B cell (primary cell): ENCODE measurements around the gene DIABLO.

ENCODE experiments used
- EZH2 ChIP-seq: IDR thresholded peaks from 2 replicates; pipeline ENCODE4 v1.6.1; 2012; ENCODE audit warnings: borderline replicate concordance, low read depth, mild to moderate bottlenecking, moderate library complexity, low read length; ENCODE audit not compliant: insufficient read depth, poor library complexity, severe bottlenecking
- TF ChIP-seq, protein P1 (sequence below): fragments of 200-600 bp; IDR thresholded peaks from one replicate; pipeline ENCODE4 v1.8.0; 2022; ENCODE audit warnings: antibody characterized with exemption, mild to moderate bottlenecking

DNA sequence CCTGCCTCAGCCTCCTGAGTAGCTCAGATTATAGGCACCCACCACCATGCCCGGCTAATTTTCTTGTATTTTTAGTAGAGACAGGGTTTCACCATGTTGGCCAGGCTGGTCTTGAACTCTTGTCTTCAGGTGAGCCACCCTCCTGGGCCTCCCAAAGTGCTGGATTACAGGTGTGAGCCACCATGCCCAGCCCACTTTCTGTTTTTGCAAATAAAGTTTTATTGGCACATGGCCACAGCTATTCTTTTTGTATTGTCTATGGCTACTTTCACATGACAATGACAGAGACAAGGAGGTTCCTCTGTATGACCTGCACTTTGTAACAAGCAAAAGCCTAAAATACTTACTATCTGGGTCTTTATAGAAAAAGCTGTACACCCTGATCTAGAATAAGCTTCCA lies 19.7 kb upstream of the DIABLO start:
- TF ChIP-seq, protein P1, sequence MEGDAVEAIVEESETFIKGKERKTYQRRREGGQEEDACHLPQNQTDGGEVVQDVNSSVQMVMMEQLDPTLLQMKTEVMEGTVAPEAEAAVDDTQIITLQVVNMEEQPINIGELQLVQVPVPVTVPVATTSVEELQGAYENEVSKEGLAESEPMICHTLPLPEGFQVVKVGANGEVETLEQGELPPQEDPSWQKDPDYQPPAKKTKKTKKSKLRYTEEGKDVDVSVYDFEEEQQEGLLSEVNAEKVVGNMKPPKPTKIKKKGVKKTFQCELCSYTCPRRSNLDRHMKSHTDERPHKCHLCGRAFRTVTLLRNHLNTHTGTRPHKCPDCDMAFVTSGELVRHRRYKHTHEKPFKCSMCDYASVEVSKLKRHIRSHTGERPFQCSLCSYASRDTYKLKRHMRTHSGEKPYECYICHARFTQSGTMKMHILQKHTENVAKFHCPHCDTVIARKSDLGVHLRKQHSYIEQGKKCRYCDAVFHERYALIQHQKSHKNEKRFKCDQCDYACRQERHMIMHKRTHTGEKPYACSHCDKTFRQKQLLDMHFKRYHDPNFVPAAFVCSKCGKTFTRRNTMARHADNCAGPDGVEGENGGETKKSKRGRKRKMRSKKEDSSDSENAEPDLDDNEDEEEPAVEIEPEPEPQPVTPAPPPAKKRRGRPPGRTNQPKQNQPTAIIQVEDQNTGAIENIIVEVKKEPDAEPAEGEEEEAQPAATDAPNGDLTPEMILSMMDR, result no peak
- TF ChIP-seq EZH2, result no peak
